Right forelimb (tissue), 1 donor: ENCODE results near the gene PYY.
"Not testable (repeated sequence)": the region's sequence is repeated elsewhere in the genome, so short reads cannot be mapped to it uniquely, and the experiment has no call there.

Source experiments
- DNase-seq: peaks from one replicate; pipeline ENCODE4 v3.0.0-alpha.2; 2018

The PYY gene

GRCh38 chr17:43953746-43954145, at the start of gene PYY:
TSS of gene PYY (minus strand) at chr17:43953940. CDS start at chr17:43953483, 457 bp downstream.
- no peak for DNase-seq

GRCh38 chr17:44002141-44002848, 48.6 kb upstream of the PYY start:
- no peak for DNase-seq

- DNase-seq, result no peak
Observed at GRCh38 chr17:44001461-44001920, 47.8 kb upstream of the PYY start.

- no peak for DNase-seq
Observed at GRCh38 chr17:44000871-44001460, 47.2 kb upstream of the PYY start.

- DNase-seq, result no peak
Observed at GRCh38 chr17:44000141-44000860, 46.6 kb upstream of the PYY start.

- no peak for DNase-seq
Observed at GRCh38 chr17:43999024-43999423, 45.3 kb upstream of the PYY start.

GRCh38 chr17:43998552-43998951, 44.8 kb upstream of the PYY start:
- no peak for DNase-seq

GRCh38 chr17:43997180-43997579, 43.4 kb upstream of the PYY start:
- DNase-seq, result not testable (repeated sequence)

- peak; percentile 31 for DNase-seq
Observed at GRCh38 chr17:43995150-43995471, 41.4 kb upstream of the PYY start.

- DNase-seq, result peak; percentile 67
Observed at GRCh38 chr17:43994272-43995149, 40.8 kb upstream of the PYY start.

- no peak for DNase-seq
Observed at GRCh38 chr17:43992641-43993040, 38.9 kb upstream of the PYY start.

GRCh38 chr17:43988301-43988700, 34.6 kb upstream of the PYY start:
- no peak for DNase-seq

- no peak for DNase-seq
Observed at GRCh38 chr17:43987131-43988021, 33.6 kb upstream of the PYY start.

- no peak for DNase-seq
Observed at GRCh38 chr17:43986225-43986981, 32.7 kb upstream of the PYY start.

- no peak for DNase-seq
Observed at GRCh38 chr17:43984521-43984920, 30.8 kb upstream of the PYY start.

- DNase-seq, result no peak
Observed at GRCh38 chr17:43983515-43984411, 30.0 kb upstream of the PYY start.

GRCh38 chr17:43983196-43983514, 29.4 kb upstream of the PYY start:
- DNase-seq, result no peak

GRCh38 chr17:43982171-43982570, 28.4 kb upstream of the PYY start:
- DNase-seq, result no peak

- DNase-seq, result no peak
Observed at GRCh38 chr17:43979671-43980070, 25.9 kb upstream of the PYY start.

GRCh38 chr17:43979011-43979410, 25.3 kb upstream of the PYY start:
- DNase-seq, result no peak
